Activated CD4-positive, alpha-beta memory T cell treated with anti-CD3 and anti-CD28 coated beads for 36 hours (primary cell): ENCODE data around the gene ARHGEF10L. TPM values are rescaled to one million over a fixed set of nuclear protein-coding genes. Genes with fewer than 3 reads are reported as not detected.

ENCODE experiments used
- CTCF ChIA-PET: fragments of 350-600 bp; sonication (Branson Sonifier 250); formaldehyde crosslinking; loops from one replicate; lab custom pipeline; 2021; ENCODE audit warnings: antibody characterized with exemption, inconsistent platforms; lab: Charles Lee
- POLR2A ChIA-PET: fragments of 350-600 bp; sonication (Branson Sonifier 250); formaldehyde crosslinking; loops from one replicate; lab custom pipeline; 2021; ENCODE audit warnings: antibody characterized with exemption; lab: Charles Lee
- DNase-seq: peaks from one replicate; pipeline ENCODE4 v3.0.0-alpha.2; 2020
- H3K27ac Mint-ChIP-seq: one replicate; pipeline ENCODE4 v1.8.0; 2021; ENCODE audit warnings: mixed read lengths
- H3K27me3 Mint-ChIP-seq: one replicate; pipeline ENCODE4 v1.8.0; 2021; ENCODE audit warnings: mixed read lengths
- H3K36me3 Mint-ChIP-seq: one replicate; pipeline ENCODE4 v1.8.0; 2021; ENCODE audit warnings: mixed read lengths
- H3K4me1 Mint-ChIP-seq: one replicate; pipeline ENCODE4 v1.8.0; 2021; ENCODE audit warnings: low read depth, mixed read lengths
- H3K4me3 Mint-ChIP-seq: one replicate; pipeline ENCODE4 v1.8.0; 2021; ENCODE audit warnings: mild to moderate bottlenecking, mixed read lengths
- H3K9me3 Mint-ChIP-seq: one replicate; pipeline ENCODE4 v1.8.0; 2021; ENCODE audit warnings: mixed read lengths
- intact Hi-C: fragments of 100-400 bp; cut with micrococcal nuclease; formaldehyde crosslinking; loops from one replicate; pipeline ENCODE4 v1.15.1; 2023
- total RNA-seq, 2 experiments: library from RNA; stranded (reverse); gene quantifications; one replicate each; pipeline ENCODE4 v1.2.3, GENCODE V29; 2021

The ARHGEF10L gene
- total RNA-seq, 2 experiments from 2014 or later: not detected

- DNase-seq: no peak
- Mint-ChIP-seq H3K9me3 (no peaks in the 10 kb centered on the region), H3K36me3 (no peaks in the 10 kb centered on the region), H3K4me1 (no peaks in the 10 kb centered on the region), H3K4me3 (no peak overlapping the region), H3K27me3 (no peaks in the 10 kb centered on the region), H3K27ac (no peak overlapping the region)
- ChIA-PET CTCF (no interaction called here), POLR2A (no interaction called here)
- intact Hi-C loops: no loop called here
Measured at GRCh38 chr1:17595602-17595925, 56.1 kb downstream of the ARHGEF10L start.

DNA sequence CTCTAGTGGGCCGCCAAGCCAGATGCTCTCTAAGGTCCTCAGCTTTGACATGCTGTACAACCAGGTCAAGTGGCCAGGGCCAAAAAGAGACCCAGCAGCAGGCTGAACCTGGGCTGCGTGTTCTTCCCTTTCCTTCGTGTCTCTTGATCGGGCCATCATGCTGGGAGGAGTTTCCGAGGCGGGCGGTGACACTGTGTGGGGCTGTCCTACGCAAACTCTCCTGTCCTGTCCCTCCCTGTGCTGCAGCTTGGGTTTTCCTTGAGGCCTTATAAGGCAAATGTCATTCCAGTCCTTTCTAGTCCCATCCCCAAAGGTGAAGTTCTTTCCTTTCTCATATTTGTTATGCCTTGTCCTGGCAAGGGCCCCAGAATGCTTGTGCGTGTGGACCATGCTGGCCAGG is 56.7 kb downstream of the ARHGEF10L start:
- H3K4me1 Mint-ChIP-seq: no peaks in the 10 kb centered on the region
- H3K27ac Mint-ChIP-seq: no peak overlapping the region
- H3K4me3 Mint-ChIP-seq: no peak overlapping the region
- ChIA-PET CTCF (no interaction called here), POLR2A (no interaction called here)
- H3K9me3 Mint-ChIP-seq: no peaks in the 10 kb centered on the region
- H3K36me3 Mint-ChIP-seq: no peaks in the 10 kb centered on the region
- intact Hi-C loops: no loop called here
- DNase-seq: no peak
- H3K27me3 Mint-ChIP-seq: no peaks in the 10 kb centered on the region

DNA sequence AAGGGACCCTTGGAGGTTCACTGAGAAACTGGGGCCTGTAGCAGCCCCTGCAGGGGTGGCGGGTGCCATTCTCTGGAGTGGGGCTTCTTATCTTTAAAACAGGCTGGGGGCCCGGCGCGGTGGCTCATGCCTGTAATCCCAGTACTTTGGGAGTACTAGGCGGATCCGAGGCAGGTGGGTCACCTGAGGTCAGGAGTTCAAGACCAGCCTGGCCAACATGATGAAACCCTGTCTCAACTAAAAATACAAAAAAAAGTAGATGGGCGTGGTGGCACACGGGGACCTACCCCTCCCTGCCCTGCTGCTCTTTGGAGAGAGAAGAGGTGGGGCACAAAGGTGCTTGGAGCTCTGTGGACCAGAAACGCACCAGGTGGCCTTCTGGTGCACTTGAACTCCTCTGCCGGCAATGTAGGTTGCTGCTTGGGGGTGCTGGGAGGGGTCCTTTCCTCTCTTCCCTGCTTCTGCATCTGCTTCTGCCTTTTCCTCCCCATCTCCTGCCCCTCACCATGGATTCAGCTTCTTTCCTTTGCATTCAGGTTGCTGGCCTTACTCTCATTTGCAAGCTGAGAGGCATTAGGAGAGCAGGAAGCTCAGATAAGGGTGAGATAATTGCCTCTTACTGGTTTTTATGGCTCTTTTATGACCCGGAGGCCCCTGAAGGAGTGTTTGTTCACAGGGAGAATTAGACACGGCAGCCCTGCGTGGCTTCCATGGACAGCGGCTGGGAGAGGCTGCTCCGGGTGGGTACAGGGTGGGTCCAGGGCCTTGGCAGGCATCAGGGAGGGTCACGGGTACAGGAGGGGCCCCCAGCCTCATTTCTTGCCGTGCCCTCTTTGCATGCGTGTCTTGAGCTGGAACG is 57.4 kb downstream of the ARHGEF10L start:
- no peaks in the 10 kb centered on the region for H3K36me3 Mint-ChIP-seq
- DNase-seq: no peak
- H3K9me3 Mint-ChIP-seq: no peaks in the 10 kb centered on the region
- no peaks in the 10 kb centered on the region for H3K4me1 Mint-ChIP-seq
- CTCF ChIA-PET: interaction anchor here (0.5 kb wide), 1 partner anchor 14 kb away, joined by 3 read pairs; no protein-coding TSS in a partner anchor
- no peak overlapping the region for H3K4me3 Mint-ChIP-seq
- POLR2A ChIA-PET: no interaction called here
- no peak overlapping the region for H3K27ac Mint-ChIP-seq
- intact Hi-C loops: no loop called here
- H3K27me3 Mint-ChIP-seq: no peaks in the 10 kb centered on the region

DNA sequence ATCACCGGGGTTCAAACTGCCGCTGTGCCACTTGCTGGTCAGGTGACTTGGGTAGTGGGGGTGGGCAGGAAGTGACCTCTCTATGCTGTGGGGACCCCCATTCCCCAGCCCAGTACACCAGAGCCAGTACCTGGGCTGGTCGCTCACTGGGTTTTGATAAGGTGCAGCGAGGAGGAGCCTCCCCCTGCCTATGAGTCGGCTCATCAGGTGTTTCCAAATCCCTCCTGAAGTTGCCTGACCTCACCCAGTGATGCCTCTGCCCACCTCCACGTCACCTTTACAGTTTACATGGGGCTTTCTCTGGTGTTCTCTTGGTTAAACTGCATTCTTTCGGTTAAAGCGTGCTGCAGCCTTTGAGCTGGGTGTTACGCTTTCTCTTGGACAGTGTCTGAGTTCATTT is 58.2 kb downstream of the ARHGEF10L start:
- Mint-ChIP-seq H3K4me3 (no peak overlapping the region), H3K36me3 (no peaks in the 10 kb centered on the region), H3K27ac (no peak overlapping the region), H3K27me3 (no peaks in the 10 kb centered on the region), H3K9me3 (no peaks in the 10 kb centered on the region), H3K4me1 (no peaks in the 10 kb centered on the region)
- DNase-seq: no peak
- ChIA-PET POLR2A (no interaction called here), CTCF (interaction anchor here (1.5 to 1.8 kb wide), 2 partner anchors 9 to 103 kb away, joined by 4 to 6 read pairs; no protein-coding TSS in a partner anchor)
- intact Hi-C loops: no loop called here

DNA sequence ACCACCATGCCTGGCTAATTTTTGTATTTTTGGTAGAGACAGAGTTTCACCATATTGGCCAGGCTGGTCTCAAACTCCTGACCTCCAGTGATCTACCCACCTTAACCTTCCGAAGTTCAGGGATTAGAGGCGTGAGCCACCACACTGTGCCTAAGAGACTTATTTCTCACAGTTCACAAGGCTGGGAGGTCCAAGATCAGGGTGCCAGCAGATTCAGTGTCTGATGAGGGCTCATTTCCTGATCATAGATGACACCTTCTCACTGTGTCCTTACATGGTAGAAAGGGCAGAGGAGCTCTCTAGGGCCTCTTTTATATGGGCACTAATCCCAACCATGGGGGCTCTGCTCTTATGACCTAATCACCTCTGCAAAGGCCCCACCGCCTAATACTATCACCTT is 58.8 kb downstream of the ARHGEF10L start:
- CTCF ChIA-PET: interaction anchor here (1.5 to 1.8 kb wide), 2 partner anchors 8 to 104 kb away, joined by 4 to 6 read pairs; no protein-coding TSS in a partner anchor
- no peak overlapping the region for H3K4me3 Mint-ChIP-seq

DNA sequence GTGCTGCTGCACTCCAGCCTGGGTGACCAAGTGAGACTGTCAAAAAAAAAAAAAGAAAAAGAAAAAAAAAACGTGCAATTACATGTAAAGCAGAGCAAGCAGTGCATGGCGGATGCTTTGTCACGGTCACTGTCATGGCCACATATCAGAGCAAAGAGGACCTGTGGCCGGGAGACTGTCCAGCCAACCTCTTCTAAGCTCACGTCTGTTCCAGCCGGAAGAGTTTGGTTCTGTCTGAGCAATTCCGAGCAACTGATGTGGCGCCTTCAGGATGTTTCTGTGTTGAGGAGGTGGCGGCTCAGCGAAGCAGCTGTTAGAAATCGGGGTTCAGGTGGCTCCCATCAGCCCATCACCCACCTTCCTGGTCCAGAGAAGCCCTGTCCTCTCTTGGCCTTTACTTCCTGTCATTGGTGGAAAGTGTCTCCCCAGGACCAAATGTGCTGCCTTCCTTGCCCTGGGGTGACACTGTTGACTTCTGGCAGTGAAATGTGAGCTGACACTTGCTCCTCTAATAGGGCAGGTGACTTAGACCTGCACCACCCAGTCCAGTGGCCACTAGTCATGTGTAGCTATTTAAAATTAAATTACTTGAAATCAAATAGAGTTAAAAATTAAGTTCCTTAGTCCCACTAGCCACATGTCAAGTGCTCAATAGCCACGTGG is 59.9 kb downstream of the ARHGEF10L start:
- Mint-ChIP-seq H3K4me3 (no peak overlapping the region), H3K36me3 (no peaks in the 10 kb centered on the region), H3K27ac (no peak overlapping the region), H3K4me1 (no peaks in the 10 kb centered on the region), H3K9me3 (no peaks in the 10 kb centered on the region), H3K27me3 (no peaks in the 10 kb centered on the region)
- intact Hi-C loops: no loop called here
- ChIA-PET POLR2A (no interaction called here), CTCF (interaction anchor here (1.2 to 1.8 kb wide), 3 partner anchors 7 to 105 kb away, joined by 3 to 6 read pairs (median 4); no protein-coding TSS in a partner anchor)
- no peak for DNase-seq

More for the DNA sequence above, 58.8 kb downstream of the ARHGEF10L start:
- Mint-ChIP-seq H3K27me3 (no peaks in the 10 kb centered on the region), H3K27ac (no peak overlapping the region), H3K4me1 (no peaks in the 10 kb centered on the region), H3K9me3 (no peaks in the 10 kb centered on the region), H3K36me3 (no peaks in the 10 kb centered on the region)
- POLR2A ChIA-PET: no interaction called here
- no peak for DNase-seq
- intact Hi-C loops: no loop called here

DNA sequence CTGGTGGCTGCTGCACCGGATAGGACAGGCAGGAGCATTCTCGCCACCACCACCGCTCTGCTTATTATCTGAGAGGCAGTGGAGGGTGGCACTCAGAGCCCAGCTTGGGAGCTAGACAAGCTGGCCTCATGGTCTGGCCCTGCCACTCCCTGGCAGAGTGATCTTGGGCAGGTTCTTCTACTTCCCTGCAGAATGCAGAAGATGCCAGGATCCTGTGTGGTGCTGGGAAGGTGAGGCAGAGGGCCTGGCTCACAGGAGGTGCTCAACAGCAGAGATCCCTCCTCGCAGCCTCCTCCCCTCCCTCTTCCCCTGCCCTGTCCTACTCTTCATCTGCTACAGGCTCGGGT is 60.4 kb downstream of the ARHGEF10L start:
- DNase-seq: no peak
- no peak overlapping the region for H3K4me3 Mint-ChIP-seq
- ChIA-PET POLR2A (no interaction called here), CTCF (interaction anchor here (1.2 kb wide), 1 partner anchor 99 kb away, joined by 3 read pairs; no protein-coding TSS in a partner anchor)
- H3K36me3 Mint-ChIP-seq: no peaks in the 10 kb centered on the region
- intact Hi-C loops: no loop called here
- no peaks in the 10 kb centered on the region for H3K4me1 Mint-ChIP-seq
- no peaks in the 10 kb centered on the region for H3K27me3 Mint-ChIP-seq
- no peak overlapping the region for H3K27ac Mint-ChIP-seq
- H3K9me3 Mint-ChIP-seq: no peaks in the 10 kb centered on the region

- H3K36me3 Mint-ChIP-seq: no peaks in the 10 kb centered on the region
- no peak for DNase-seq
- CTCF ChIA-PET: no interaction called here
- no peaks in the 10 kb centered on the region for H3K4me1 Mint-ChIP-seq
- H3K9me3 Mint-ChIP-seq: no peaks in the 10 kb centered on the region
- H3K27ac Mint-ChIP-seq: no peak overlapping the region
- no peaks in the 10 kb centered on the region for H3K27me3 Mint-ChIP-seq
- no peak overlapping the region for H3K4me3 Mint-ChIP-seq
- intact Hi-C loops: no loop called here
- POLR2A ChIA-PET: no interaction called here
Measured at GRCh38 chr1:17600321-17600720, 60.8 kb downstream of the ARHGEF10L start.

GRCh38 chr1:17601643-17602382 is 62.3 kb downstream of the ARHGEF10L start:
- no peak overlapping the region for H3K27ac Mint-ChIP-seq
- H3K36me3 Mint-ChIP-seq: no peaks in the 10 kb centered on the region
- no peaks in the 10 kb centered on the region for H3K4me1 Mint-ChIP-seq
- H3K9me3 Mint-ChIP-seq: no peaks in the 10 kb centered on the region
- POLR2A ChIA-PET: no interaction called here
- intact Hi-C loops: no loop called here
- H3K4me3 Mint-ChIP-seq: no peak overlapping the region
- CTCF ChIA-PET: no interaction called here
- H3K27me3 Mint-ChIP-seq: no peaks in the 10 kb centered on the region
- no peak for DNase-seq

GRCh38 chr1:17603091-17603841 is 63.8 kb downstream of the ARHGEF10L start:
- Mint-ChIP-seq H3K27me3 (no peaks in the 10 kb centered on the region), H3K4me3 (no peak overlapping the region), H3K4me1 (no peaks in the 10 kb centered on the region), H3K36me3 (no peaks in the 10 kb centered on the region), H3K9me3 (no peaks in the 10 kb centered on the region), H3K27ac (no peak overlapping the region)
- CTCF ChIA-PET: no interaction called here
- intact Hi-C loops: no loop called here
- DNase-seq: no peak
- POLR2A ChIA-PET: no interaction called here

- CTCF ChIA-PET: interaction anchor here (0.6 to 4.6 kb wide), 9 partner anchors 7 to 479 kb away, joined by 3 to 45 read pairs (median 6); no protein-coding TSS in a partner anchor
- H3K27me3 Mint-ChIP-seq: no peaks in the 10 kb centered on the region
- intact Hi-C loops: loop anchor here (2.0 kb wide), 1 partner anchor 111 kb away; no protein-coding TSS in a partner anchor
- POLR2A ChIA-PET: no interaction called here
- H3K27ac Mint-ChIP-seq: no peak overlapping the region
- no peaks in the 10 kb centered on the region for H3K4me1 Mint-ChIP-seq
- no peaks in the 10 kb centered on the region for H3K36me3 Mint-ChIP-seq
- no peak overlapping the region for H3K4me3 Mint-ChIP-seq
- DNase-seq: no peak
- no peaks in the 10 kb centered on the region for H3K9me3 Mint-ChIP-seq
Measured at GRCh38 chr1:17605582-17606344, 66.3 kb downstream of the ARHGEF10L start.
